ENCODE data around the gene GALNT16. TPM values are rescaled to one million over a fixed set of nuclear protein-coding genes. Genes with fewer than 3 reads are reported as not detected.
"Not testable (repeated sequence)": the region's sequence is repeated elsewhere in the genome, so short reads cannot be mapped to it uniquely, and the experiment has no call there.

Gene GALNT16
- total RNA-seq (2022) (2.5 and 4.0 TPM in 2 replicates), Bru-seq, nascent RNA (percentile 20 among the genes with signal in this experiment), BruChase-seq, experiment 1, labeled RNA remaining after a 6-hour chase (percentile 27 among the genes with signal in this experiment), BruChase-seq, experiment 2, labeled RNA remaining after a 2-hour chase (percentile 29 among the genes with signal in this experiment)
- long read RNA-seq, full-length matches to known transcripts = 2 of 2 reads
- long read RNA-seq, partial matches to known transcripts = 0 of 2 reads
- long read RNA-seq, other reads (novel, unspliced or antisense) = 0 of 2 reads

GRCh38 chr14:69259527-69260189, at the start of gene GALNT16:
Gene GALNT16 (plus strand): TSS chr14:69260158. CDS start chr14:69260291, 133 bp downstream.
- Mint-ChIP-seq H3K9me3 (ENCODE audit: low read depth, unreplicated experiment) (no peaks in the 10 kb centered on the region), H3K36me3 (ENCODE audit: insufficient read depth, unreplicated experiment) (peaks cover 17% of the 10 kb centered on the region), H3K27me3 (ENCODE audit: unreplicated experiment) (peaks cover 69% of the 10 kb centered on the region), H3K4me3 (ENCODE audit: low read depth, unreplicated experiment) (peak within 1 kb of the TSS; percentile 77), H3K27ac (ENCODE audit: unreplicated experiment) (no peak within 1 kb of the TSS), H3K4me1 (ENCODE audit: low read depth, unreplicated experiment) (no peaks in the 10 kb centered on the region)
- BruUV-seq (replicated peaks) = no TSS peak
- no peak for TF ChIP-seq CTCF (IDR thresholded peaks at IDR 0.05; ENCODE audit: unreplicated experiment)
- intact Hi-C loops (cut with micrococcal nuclease; ENCODE audit: unreplicated experiment) = loop anchor here (5.0 kb wide), 3 partner anchors 73 to 203 kb away; no protein-coding TSS in a partner anchor
- CTCF ChIA-PET = interaction anchor here (0.6 to 2.0 kb wide), 2 partner anchors 201 to 215 kb away, joined by 4 to 12 read pairs; no protein-coding TSS in a partner anchor
- DNase-seq = peak; percentile 54

GRCh38 chr14:69214393-69214792, 45.6 kb upstream of the GALNT16 start:
- TF ChIP-seq CTCF (IDR thresholded peaks at IDR 0.05; ENCODE audit: unreplicated experiment) = no peak
- intact Hi-C loops (cut with micrococcal nuclease; ENCODE audit: unreplicated experiment) = no loop called here
- no peak overlapping the region for H3K27ac Mint-ChIP-seq (ENCODE audit: unreplicated experiment)
- H3K9me3 Mint-ChIP-seq (ENCODE audit: low read depth, unreplicated experiment) = no peaks in the 10 kb centered on the region
- H3K27me3 Mint-ChIP-seq (ENCODE audit: unreplicated experiment) = no peaks in the 10 kb centered on the region
- H3K4me3 Mint-ChIP-seq (ENCODE audit: low read depth, unreplicated experiment) = no peak overlapping the region
- no TSS peak for BruUV-seq (replicated peaks)
- H3K36me3 Mint-ChIP-seq (ENCODE audit: insufficient read depth, unreplicated experiment) = no peaks in the 10 kb centered on the region
- CTCF ChIA-PET = interaction anchor here (0.6 kb wide), 1 partner anchor 12 kb away, joined by 4 read pairs; no protein-coding TSS in a partner anchor
- no peaks in the 10 kb centered on the region for H3K4me1 Mint-ChIP-seq (ENCODE audit: low read depth, unreplicated experiment)
- no peak for DNase-seq

GRCh38 chr14:69217663-69218062, 42.3 kb upstream of the GALNT16 start:
- H3K4me3 Mint-ChIP-seq (ENCODE audit: low read depth, unreplicated experiment); H3K27ac Mint-ChIP-seq (ENCODE audit: unreplicated experiment); H3K4me1 Mint-ChIP-seq (ENCODE audit: low read depth, unreplicated experiment); DNase-seq; H3K27me3 Mint-ChIP-seq (ENCODE audit: unreplicated experiment); CTCF ChIA-PET; BruUV-seq (replicated peaks); H3K9me3 Mint-ChIP-seq (ENCODE audit: low read depth, unreplicated experiment); intact Hi-C loops (cut with micrococcal nuclease; ENCODE audit: unreplicated experiment); H3K36me3 Mint-ChIP-seq (ENCODE audit: insufficient read depth, unreplicated experiment): not testable (repeated sequence)

GRCh38 chr14:69224946-69225345, 35.0 kb upstream of the GALNT16 start:
- TF ChIP-seq CTCF (IDR thresholded peaks at IDR 0.05; ENCODE audit: unreplicated experiment) = no peak
- BruUV-seq (replicated peaks) = no TSS peak
- Mint-ChIP-seq H3K36me3 (ENCODE audit: insufficient read depth, unreplicated experiment) (no peaks in the 10 kb centered on the region), H3K27ac (ENCODE audit: unreplicated experiment) (no peak overlapping the region), H3K4me1 (ENCODE audit: low read depth, unreplicated experiment) (no peaks in the 10 kb centered on the region), H3K4me3 (ENCODE audit: low read depth, unreplicated experiment) (no peak overlapping the region), H3K9me3 (ENCODE audit: low read depth, unreplicated experiment) (no peaks in the 10 kb centered on the region), H3K27me3 (ENCODE audit: unreplicated experiment) (no peaks in the 10 kb centered on the region)
- CTCF ChIA-PET = no interaction called here
- DNase-seq = no peak
- intact Hi-C loops (cut with micrococcal nuclease; ENCODE audit: unreplicated experiment) = no loop called here

Data from Calu3 (cell line).